ENCODE data around the gene TBC1D4.
"Not testable (repeated sequence)": the region's sequence is repeated elsewhere in the genome, so short reads cannot be mapped to it uniquely, and the experiment has no call there.

Gene TBC1D4

DNA sequence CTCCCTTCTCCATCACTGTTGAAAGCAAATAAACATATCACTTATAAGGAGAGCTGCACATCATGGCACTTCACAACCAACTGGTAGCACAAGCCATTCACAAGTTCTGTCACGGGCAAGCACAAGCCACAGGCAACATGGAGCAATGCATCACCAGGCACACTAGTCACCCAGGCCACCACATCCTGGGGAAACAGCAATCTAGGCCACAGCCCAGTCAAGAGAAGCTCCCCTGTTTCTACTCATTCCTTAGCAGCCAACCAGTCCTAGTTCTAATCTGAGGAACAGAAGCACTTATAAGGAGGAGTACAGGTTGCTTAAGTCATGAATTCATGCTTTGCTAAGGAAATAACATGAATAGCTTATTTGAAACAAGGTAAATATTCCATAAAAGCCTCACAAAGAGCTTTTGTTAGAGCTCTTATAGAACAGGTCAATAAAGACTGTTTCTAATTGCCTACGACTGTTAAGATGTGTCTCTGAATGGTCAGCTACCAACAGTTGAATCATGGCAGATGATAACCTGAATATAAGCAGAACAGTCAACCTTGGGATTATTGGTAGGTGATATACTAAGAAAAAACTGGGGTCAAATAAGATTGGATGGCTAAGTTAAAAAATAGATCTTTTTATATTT, 169.0 kb downstream of the TBC1D4 start:
- no peak overlapping the region for H3K27ac Mint-ChIP-seq
- no peaks in the 10 kb centered on the region for H3K27me3 Mint-ChIP-seq (ENCODE audit: low read depth)
- no peaks in the 10 kb centered on the region for H3K4me1 Mint-ChIP-seq
- H3K9me3 Mint-ChIP-seq, result no peaks in the 10 kb centered on the region
- H3K36me3 Mint-ChIP-seq (ENCODE audit: low read depth), result peaks cover 13% of the 10 kb centered on the region
- H3K4me3 Mint-ChIP-seq, result no peak overlapping the region
- TF ChIP-seq, protein P1, sequence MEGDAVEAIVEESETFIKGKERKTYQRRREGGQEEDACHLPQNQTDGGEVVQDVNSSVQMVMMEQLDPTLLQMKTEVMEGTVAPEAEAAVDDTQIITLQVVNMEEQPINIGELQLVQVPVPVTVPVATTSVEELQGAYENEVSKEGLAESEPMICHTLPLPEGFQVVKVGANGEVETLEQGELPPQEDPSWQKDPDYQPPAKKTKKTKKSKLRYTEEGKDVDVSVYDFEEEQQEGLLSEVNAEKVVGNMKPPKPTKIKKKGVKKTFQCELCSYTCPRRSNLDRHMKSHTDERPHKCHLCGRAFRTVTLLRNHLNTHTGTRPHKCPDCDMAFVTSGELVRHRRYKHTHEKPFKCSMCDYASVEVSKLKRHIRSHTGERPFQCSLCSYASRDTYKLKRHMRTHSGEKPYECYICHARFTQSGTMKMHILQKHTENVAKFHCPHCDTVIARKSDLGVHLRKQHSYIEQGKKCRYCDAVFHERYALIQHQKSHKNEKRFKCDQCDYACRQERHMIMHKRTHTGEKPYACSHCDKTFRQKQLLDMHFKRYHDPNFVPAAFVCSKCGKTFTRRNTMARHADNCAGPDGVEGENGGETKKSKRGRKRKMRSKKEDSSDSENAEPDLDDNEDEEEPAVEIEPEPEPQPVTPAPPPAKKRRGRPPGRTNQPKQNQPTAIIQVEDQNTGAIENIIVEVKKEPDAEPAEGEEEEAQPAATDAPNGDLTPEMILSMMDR (IDR thresholded peaks at IDR 0.05; ENCODE audit: unreplicated experiment in 3 of 3), result no peak

DNA sequence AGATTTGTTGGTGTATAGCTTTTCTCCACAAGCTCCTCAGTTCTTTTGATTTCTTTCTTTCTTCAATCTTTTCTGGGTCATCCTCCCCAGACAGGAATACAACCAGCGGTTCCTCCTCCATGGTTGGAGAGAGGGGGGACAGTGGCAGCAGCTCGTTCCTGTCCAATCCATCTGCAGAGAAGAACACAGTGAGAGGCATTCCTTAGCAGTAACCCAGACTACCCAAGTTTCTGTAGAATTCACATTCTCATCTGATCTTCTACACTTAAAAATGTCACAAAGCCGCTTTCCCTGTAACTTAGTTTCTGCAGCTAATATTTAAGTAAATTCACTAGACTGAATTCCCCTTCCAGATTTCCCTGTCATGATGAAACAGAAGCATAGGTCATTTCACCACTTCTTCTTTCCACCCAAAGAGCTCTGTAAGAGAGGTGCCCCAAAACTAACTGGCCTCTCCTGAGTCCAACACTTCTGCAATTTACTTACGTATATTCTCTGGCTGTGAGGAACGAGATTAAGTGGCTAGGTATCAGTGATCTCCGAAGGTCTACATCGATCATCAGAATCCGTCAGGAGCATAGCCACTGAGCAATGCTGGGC, 171.9 kb downstream of the TBC1D4 start:
- Mint-ChIP-seq H3K27ac (no peak overlapping the region), H3K4me3 (no peak overlapping the region), H3K9me3 (no peaks in the 10 kb centered on the region), H3K27me3 (ENCODE audit: low read depth) (no peaks in the 10 kb centered on the region), H3K36me3 (ENCODE audit: low read depth) (peaks cover 23% of the 10 kb centered on the region), H3K4me1 (peaks cover 13% of the 10 kb centered on the region)
- TF ChIP-seq, protein P1 (IDR thresholded peaks at IDR 0.05; ENCODE audit: unreplicated experiment in 3 of 3), result no peak

- H3K36me3 Mint-ChIP-seq (ENCODE audit: low read depth), result peaks cover 30% of the 10 kb centered on the region
- peaks cover 26% of the 10 kb centered on the region for H3K4me1 Mint-ChIP-seq
- no peaks in the 10 kb centered on the region for H3K27me3 Mint-ChIP-seq (ENCODE audit: low read depth)
- TF ChIP-seq, protein P1 (IDR thresholded peaks at IDR 0.05; ENCODE audit: unreplicated experiment in 3 of 3), result no peak
- H3K27ac Mint-ChIP-seq, result peak overlapping the region in 1 of 3 experiments; percentile 80
- H3K9me3 Mint-ChIP-seq, result no peaks in the 10 kb centered on the region
- H3K4me3 Mint-ChIP-seq, result no peak overlapping the region
These were observed 173.7 kb downstream of the TBC1D4 start for GRCh38 chr13:75308222-75308621.

GRCh38 chr13:75307370-75307949, 174.5 kb downstream of the TBC1D4 start:
- H3K27me3 Mint-ChIP-seq (ENCODE audit: low read depth), result no peaks in the 10 kb centered on the region
- H3K4me1 Mint-ChIP-seq, result peaks cover 30% of the 10 kb centered on the region
- TF ChIP-seq, protein P1 (IDR thresholded peaks at IDR 0.05; ENCODE audit: unreplicated experiment in 3 of 3), result no peak
- peak overlapping the region in 2 of 3 experiments; percentile 76 to 80 for H3K27ac Mint-ChIP-seq
- H3K36me3 Mint-ChIP-seq (ENCODE audit: low read depth), result peaks cover 30% of the 10 kb centered on the region
- H3K9me3 Mint-ChIP-seq, result no peaks in the 10 kb centered on the region
- no peak overlapping the region for H3K4me3 Mint-ChIP-seq

DNA sequence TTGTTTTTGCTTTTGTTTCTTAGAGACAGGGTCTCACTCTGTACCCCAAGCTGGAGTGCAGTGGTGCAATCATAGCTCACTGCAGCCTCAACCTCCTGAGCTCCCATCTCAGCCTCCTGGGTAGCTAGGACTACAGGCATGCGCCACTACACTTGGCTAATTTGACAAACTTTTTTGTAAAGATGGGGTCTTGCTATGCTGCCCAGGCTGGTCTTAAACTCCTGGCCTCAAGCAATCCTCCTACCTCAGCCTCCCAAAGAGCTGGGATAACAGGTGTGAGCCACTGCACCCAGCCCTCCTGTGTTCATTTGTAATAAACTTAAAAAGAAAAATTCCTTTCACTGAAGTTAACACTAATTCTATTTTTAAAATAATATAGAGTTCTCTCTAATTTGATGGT, 175.0 kb downstream of the TBC1D4 start:
- not testable (repeated sequence) for H3K9me3 Mint-ChIP-seq

GRCh38 chr13:75305059-75305458, 176.9 kb downstream of the TBC1D4 start:
- H3K4me1 Mint-ChIP-seq, result peaks cover 44% of the 10 kb centered on the region
- H3K27me3 Mint-ChIP-seq (ENCODE audit: low read depth), result no peaks in the 10 kb centered on the region
- TF ChIP-seq, protein P1 (IDR thresholded peaks at IDR 0.05; ENCODE audit: unreplicated experiment in 3 of 3), result no peak
- peak overlapping the region; percentile 89 to 98 (median 97) for H3K27ac Mint-ChIP-seq
- H3K4me3 Mint-ChIP-seq, result peak overlapping the region in 1 of 3 experiments; percentile 11
- H3K36me3 Mint-ChIP-seq (ENCODE audit: low read depth), result peaks cover 17% of the 10 kb centered on the region
- no peaks in the 10 kb centered on the region for H3K9me3 Mint-ChIP-seq

More for the DNA sequence above, 175.0 kb downstream of the TBC1D4 start:
- Mint-ChIP-seq H3K36me3 (ENCODE audit: low read depth) (peaks cover 27% of the 10 kb centered on the region), H3K4me1 (peaks cover 35% of the 10 kb centered on the region), H3K27ac (peak overlapping the region in 2 of 3 experiments; percentile 76 to 80)
- H3K4me3 Mint-ChIP-seq; H3K27me3 Mint-ChIP-seq (ENCODE audit: low read depth): not testable (repeated sequence)

All from nephron (organoid).